HepG2 (cell line): ENCODE results near the gene KANSL1.

Experiments used
- RAD21 ChIP-seq: fragments of 450-650 bp; formaldehyde crosslinking; IDR thresholded peaks from 2 replicates; pipeline ENCODE4 v1.5.0; 2020; ENCODE audit warnings: mild to moderate bottlenecking
- RFX5 ChIP-seq: IDR thresholded peaks from 2 replicates; pipeline ENCODE4 v1.6.1; 2011; ENCODE audit warnings: low read depth, low read length, improper control_type of control experiment
- RFXANK ChIP-seq: IDR thresholded peaks from 2 replicates; pipeline ENCODE4 v1.6.1; 2016
- ZNF30 ChIP-seq: sonication (generic); formaldehyde crosslinking; IDR thresholded peaks from 2 replicates; pipeline ENCODE4 v1.5.0; 2020; ENCODE audit warnings: mild to moderate bottlenecking, missing genetic modification reagents
- ZNF367 ChIP-seq: sonication (generic); formaldehyde crosslinking; IDR thresholded peaks from 2 replicates; pipeline ENCODE4 v1.4.0; 2020; ENCODE audit warnings: missing genetic modification reagents, borderline replicate concordance
- ZNF484 ChIP-seq: sonication (generic); formaldehyde crosslinking; IDR thresholded peaks from 2 replicates; pipeline ENCODE4 v1.5.1; 2020; ENCODE audit warnings: mild to moderate bottlenecking, low read depth, missing genetic modification reagents, borderline replicate concordance
- TF ChIP-seq, protein P1 (sequence below): sonication (generic); formaldehyde crosslinking; IDR thresholded peaks from 2 replicates; pipeline ENCODE4 v1.4.0; 2020; ENCODE audit warnings: missing genetic modification reagents

GRCh38 chr17:46059486-46059885 lies 133.7 kb downstream of the KANSL1 start:
- no peak for TF ChIP-seq RFXANK (CRISPR knock-in tag)
- no peak for TF ChIP-seq ZNF484 (CRISPR knock-in tag)
- TF ChIP-seq RAD21 (CRISPR knock-in tag) = no peak
- TF ChIP-seq ZNF30 (CRISPR knock-in tag) = no peak
- no peak for TF ChIP-seq RFX5
- TF ChIP-seq ZNF367 (CRISPR knock-in tag) = no peak
- TF ChIP-seq, protein P1, sequence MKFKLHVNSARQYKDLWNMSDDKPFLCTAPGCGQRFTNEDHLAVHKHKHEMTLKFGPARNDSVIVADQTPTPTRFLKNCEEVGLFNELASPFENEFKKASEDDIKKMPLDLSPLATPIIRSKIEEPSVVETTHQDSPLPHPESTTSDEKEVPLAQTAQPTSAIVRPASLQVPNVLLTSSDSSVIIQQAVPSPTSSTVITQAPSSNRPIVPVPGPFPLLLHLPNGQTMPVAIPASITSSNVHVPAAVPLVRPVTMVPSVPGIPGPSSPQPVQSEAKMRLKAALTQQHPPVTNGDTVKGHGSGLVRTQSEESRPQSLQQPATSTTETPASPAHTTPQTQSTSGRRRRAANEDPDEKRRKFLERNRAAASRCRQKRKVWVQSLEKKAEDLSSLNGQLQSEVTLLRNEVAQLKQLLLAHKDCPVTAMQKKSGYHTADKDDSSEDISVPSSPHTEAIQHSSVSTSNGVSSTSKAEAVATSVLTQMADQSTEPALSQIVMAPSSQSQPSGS = no peak
